CD4-positive, alpha-beta T cell treated with Interleukin-4 for 4 hours (primary cell): Measurements from ENCODE around the gene AP1M2.

Experiments used
- DNase-seq: peaks from one replicate; pipeline ENCODE4 v3.0.0-alpha.2; 2020

The AP1M2 gene

DNA sequence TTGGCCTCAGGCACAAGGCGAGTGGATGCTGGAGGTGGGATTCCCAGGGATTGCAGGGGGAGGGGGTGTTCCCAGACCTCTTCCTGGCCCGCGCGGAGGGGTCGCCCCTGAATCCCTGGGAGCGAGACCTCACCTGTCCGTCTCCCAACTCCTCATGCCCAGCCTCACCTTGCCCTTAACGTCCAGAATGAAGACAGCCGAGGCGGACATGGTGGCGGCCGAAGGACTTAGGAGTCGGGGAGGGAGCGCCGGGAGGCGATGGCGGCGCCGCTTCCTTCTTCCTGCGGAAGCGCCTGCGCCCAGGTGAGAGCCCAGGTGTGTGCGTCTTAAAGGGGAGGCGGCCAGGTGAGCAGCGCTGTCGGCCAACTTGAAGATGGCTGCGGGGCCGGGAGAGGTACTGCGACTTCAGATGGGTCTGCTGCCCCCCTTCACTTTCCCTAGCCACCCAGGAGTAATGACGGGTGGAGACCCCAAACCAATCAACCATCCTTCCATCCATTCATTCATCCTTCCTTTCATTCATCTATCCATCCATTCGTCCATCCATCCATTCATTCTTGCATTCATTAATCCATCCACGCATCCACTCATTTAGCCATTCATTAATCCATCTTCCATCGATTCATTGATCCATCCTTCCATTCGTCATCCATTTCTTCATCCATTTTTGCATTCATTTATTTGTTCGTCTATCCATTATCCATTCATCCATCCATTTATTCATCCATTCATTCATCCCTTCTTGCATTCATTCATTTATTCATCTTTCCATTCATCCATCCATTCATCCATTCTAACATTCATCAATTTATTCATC, at the start of gene AP1M2:
Gene AP1M2 (minus strand): TSS at position 291 of the 817 bp plus-strand sequence. CDS start 81 bp downstream, at position 210.
- DNase-seq, result no peak

DNA sequence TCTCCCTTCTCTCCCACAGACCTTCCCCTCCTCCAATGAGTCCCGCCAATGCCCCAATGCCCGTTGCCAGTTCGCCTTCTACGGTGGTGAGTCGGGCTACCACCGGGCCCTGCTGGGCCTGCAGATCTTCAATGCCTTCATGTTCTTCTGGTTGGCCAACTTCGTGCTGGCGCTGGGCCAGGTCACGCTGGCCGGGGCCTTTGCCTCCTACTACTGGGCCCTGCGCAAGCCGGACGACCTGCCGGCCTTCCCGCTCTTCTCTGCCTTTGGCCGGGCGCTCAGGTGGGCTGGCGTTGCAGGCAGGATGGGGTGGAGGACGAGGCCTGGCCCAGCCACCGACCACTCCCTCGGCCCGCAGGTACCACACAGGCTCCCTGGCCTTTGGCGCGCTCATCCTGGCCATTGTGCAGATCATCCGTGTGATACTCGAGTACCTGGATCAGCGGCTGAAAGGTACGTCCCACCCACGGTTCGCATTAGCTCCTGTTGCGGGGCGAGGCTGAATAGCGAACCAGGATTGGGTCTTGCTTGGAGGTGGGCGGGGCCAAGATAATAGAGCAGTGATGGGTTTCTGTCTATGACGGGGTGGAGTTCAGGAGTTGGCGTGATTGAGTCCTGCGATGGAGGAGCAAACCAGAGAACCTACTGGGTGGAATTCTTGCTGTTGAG, 49.3 kb upstream of the AP1M2 start:
- no peak for DNase-seq

DNA sequence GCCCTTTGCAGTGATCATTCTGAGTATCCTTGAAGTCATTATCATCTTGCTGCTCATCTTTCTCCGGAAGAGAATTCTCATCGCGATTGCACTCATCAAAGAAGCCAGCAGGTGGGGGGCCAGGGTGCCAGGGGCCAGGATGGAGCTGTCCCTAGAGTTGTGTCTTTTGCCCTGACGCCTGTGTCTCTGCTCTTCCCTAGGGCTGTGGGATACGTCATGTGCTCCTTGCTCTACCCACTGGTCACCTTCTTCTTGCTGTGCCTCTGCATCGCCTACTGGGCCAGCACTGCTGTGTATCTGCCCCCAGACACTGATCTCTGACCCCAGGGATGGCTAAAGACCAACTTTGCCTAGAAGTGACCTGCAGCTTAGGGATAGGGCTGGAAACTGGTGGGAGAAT, 47.9 kb upstream of the AP1M2 start:
- no peak for DNase-seq

DNA sequence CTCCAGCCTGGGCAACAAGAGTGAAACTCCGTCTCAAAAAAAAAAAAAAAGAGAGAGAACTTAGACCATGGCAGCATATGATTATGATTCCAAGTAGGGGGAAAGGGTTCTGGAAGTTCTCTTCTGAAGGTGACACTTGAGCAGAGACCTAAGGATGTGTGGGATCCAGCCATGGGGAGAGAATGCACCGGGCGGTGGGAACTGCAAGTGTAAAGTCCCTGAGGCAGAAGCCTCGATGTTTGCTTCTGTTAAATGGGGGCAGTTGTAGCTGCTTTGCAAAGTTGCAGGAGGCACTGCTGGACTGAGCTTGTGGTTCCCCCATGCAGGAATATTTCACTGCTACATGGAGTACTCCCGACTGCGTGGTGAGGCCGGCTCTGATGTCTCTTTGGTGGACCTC, 47.3 kb upstream of the AP1M2 start:
- DNase-seq, result no peak

DNA sequence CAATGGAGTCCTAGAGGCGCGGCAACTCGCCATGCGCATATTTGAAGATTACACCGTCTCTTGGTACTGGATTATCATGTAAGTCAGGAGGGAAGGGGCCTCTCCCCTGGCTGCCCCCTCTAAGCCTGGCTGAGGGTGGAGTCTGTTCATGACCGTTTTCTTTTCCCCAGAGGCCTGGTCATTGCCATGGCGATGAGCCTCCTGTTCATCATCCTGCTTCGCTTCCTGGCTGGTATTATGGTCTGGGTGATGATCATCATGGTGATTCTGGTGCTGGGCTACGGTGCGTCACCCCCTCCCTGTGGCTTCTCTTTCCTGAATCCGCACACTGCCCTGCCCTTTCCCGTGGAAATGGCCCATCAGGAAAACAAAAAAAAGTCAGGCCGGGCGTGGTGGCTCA, 44.8 kb upstream of the AP1M2 start:
- DNase-seq, result no peak

DNA sequence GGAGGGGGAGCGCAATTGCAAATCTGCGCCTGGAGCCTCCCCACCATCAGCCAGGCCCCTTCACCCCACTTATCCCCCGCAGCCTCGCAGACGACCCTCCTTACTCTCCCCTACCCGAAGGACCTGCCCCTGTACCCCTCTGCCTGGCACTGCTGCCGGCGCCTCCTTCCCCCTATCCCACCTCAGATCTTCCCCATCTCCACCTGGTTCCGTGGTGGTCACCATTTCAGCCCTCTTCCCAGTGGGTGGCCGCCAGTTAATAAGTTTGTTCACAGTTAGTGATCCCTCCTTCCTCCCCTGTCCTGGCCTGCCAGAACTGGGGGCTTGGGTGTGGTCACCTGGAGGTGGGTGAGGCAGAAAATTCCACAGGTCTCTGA, 38.6 kb upstream of the AP1M2 start:
- DNase-seq, result no peak

DNA sequence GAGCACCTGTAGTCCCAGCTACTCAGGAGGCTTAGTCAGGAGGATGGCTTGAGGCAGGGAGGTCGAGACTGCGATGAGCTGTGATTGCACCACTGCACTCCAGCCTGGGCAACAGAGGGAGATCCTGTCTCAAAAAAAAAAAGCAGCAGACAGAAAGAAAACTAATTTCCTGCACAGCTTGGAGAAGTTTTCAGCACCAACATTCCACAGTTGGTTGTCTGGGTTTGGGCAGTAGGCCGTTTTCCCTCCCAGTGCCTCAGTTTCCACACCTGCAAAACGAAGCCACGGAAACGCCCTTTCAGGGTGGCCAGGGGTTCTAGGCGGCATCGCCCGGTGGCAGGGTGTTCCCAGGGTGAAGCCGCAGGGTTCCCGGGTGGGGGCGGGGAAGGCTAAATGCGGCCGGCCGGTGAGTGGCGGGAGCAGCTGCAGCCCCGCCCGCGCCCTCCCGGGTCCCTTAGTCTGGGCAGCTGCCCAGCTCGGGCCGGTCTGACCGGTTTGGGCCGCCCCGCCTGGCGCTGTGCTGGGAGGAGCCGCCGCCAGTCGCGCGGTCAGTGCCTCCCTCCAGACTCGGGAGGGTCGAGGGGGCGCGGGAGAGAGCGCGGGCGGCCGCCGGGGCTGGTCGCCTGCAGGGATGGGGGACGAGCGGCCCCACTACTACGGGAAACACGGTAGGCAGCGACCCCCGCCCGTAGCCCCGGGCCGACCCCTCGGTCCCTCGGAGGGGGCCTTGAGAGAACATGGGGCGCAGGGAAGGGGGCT, 38.1 kb upstream of the AP1M2 start, which contains the start of gene SLC44A2:
Gene SLC44A2 (plus strand): TSS at position 551 of the 759 bp plus-strand sequence. CDS start 81 bp downstream, at position 632.
- no peak for DNase-seq

DNA sequence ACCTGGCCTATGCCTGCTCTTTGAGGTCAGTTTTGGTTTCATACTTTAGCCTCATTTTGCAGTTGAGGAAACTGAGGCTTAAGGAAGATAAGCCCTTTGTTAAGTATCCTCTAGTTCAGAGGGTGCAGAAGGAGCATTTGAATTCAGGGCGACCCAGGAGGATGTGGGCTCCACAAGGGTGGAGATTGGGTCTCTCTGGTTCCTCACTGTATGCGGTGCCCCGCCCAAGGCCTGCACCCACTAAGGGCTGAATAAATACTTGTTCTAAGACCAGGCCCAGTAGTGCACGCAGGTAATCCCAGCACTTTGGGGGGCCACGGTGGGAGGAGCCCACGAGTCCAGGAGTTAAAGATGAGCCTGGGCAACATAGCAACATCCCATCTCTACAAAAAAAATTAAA, 37.5 kb upstream of the AP1M2 start:
- DNase-seq, result peak; percentile 33

DNA sequence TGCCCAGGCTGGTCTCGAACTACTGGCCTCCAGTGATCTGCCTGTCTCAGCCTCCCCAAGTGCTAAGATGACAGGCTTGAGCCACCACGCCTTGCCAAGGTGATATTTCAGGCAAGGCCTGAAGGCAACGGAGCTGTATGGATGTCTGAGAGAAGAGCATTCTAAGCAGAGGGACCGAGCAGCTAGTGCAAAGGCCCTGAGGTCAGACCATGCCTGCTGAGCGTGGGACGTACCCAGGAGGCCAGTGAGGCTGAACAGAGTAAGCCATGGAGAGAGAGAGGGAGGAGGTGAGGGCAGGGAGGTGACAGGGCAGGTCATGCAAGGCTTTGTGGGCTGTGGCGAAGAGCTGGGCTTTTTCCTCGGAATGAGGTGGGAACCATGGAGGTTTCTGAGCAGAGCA, 34.9 kb upstream of the AP1M2 start:
- DNase-seq, result no peak

DNA sequence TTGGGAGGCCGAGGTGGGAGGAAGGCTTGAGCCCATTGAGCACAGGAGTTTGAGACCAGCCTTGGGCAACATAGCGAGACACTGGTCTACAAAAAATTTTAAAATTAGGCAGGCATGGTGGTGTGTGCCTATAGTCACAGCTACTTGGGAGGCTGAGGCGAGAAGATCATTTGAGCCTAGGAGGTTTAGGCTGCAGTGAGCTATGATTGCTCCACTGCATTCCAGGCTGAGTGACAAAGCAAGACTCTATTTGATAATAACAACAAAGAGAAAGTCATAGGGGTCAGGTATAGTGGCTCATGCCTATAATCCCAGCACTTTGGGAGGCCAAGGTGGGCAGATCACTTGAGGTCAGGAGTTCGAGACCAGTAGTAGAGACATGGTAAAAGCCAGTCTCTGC, 33.7 kb upstream of the AP1M2 start:
- DNase-seq, result no peak

DNA sequence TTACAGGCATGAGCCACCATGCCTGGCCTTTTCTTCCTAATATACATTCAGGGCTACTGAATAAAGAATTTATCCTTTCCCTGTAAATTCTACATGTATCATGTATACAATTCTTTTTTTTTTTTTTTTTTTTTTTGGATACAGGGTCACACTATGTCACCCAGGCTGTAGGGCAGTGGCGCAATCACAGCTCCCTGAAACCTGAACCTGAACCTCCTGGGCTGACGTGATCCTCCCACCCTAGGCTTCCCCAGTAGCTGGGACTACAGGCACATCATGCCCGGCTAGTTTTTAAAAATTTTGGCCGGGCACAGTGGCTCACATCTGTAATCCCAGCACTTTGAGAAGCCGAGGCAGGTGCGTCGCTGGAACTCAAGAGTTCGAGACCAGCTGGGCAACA, 31.7 kb upstream of the AP1M2 start:
- no peak for DNase-seq

DNA sequence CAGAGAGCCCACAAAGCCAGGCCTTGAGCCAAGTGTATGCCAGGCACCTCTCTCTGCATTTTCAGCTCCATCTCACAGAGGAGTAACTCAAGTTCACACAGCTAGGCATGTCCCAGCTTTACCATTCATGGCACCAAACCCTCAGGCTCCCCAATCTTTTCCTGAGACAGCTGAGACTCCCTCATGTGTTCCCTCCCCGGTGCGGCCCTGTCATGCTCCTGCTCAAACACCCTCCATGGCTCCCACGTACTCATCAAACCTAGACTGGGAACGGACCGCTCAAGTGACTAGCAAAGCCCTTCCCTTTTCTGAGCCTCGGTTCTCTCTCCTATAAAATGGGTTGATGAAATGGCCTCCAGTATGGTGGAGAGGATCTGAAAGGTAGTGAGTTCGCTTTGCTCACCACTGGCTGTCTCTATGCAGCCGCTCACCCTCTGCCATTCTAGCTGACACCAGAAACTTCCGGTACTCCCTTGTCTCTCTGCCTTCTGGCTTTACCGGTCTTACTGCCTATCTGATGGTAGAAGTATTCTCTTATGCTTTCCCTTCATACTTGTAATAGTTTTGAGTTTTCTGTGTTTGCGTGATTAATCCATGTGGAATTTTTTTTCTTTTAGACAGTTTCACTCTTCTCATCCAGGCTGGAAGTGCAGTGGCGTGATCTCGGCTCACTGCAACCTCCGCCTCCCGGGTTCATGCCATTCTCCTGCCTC, 30.5 kb upstream of the AP1M2 start:
- DNase-seq, result no peak

DNA sequence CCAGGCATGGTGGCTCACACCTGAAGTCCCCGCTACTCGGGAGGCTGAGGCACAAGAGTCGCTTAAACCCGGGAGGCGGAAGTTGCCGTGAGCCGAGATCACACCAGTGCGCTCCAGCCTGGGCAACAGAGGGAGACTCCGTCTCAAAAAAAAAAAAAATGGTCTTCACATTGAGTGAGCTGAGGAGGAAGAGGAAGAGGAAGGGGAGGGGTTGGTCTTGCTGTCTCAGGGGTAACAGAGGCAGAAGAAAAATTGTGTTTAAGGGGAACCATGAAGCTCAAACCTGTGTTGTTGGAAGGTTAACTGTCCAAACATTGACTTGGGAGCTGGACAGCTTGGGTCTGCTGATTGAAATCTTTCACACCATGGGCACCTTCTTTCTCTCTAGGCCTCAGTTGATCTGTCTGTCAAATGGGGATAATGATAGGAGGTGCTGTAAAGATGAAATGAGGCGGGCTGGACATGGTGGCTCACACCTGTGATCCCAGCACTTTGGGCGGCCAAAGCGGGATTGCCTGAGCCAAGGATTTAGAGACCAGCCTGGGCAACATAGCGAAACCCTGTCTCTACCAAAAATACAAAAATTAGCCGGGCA, 28.4 kb upstream of the AP1M2 start:
- no peak for DNase-seq

DNA sequence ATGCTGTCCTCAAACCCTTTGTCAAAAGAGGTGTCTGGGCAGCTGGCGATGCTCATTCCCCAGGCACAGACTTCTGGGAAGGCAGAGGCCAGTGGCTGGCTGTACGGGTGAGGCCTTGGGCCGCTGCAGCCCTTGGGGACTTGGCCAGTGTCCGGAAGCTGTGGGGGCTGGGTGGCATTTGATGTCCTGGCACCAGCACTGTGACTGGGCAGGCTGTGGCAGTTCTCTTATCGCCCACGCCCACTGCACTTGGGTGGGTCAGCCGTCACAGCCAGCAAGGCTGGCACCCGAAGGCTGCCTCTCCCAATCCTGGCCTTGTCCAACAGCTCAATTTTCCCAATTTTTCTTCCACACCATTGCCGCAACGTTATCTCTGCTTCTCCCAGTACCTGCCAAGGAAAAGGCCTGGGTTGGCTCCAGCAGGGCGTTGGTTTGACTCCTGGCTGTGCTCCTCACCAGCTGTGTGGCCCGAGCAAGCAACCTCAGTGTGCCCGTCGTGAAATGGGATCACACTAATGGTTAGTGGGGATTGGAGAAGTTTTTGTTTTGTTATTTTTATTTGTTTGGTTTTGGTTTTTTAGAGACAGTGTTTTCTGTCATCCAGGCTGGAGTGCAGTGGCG, 25.5 kb upstream of the AP1M2 start:
- no peak for DNase-seq

DNA sequence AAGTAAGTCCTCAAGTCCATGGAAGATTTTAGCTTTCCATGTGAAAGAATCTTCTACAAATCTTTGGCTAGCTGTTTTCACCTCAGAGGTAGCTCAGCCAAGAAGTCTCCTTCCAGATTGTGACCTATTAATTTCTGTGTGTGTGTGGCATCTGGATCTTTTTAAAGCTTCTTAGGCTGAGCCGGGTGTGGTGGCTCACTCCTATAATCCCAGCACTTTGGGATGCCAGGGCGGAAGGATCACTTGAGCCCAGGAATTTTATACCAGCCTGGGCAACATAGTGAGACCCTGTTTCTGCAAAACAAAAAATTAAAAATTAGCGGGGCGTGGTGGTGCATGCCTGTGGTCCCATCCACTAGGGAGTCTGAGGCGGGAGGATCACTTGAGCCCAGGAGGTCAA, 24.8 kb upstream of the AP1M2 start:
- DNase-seq, result no peak

DNA sequence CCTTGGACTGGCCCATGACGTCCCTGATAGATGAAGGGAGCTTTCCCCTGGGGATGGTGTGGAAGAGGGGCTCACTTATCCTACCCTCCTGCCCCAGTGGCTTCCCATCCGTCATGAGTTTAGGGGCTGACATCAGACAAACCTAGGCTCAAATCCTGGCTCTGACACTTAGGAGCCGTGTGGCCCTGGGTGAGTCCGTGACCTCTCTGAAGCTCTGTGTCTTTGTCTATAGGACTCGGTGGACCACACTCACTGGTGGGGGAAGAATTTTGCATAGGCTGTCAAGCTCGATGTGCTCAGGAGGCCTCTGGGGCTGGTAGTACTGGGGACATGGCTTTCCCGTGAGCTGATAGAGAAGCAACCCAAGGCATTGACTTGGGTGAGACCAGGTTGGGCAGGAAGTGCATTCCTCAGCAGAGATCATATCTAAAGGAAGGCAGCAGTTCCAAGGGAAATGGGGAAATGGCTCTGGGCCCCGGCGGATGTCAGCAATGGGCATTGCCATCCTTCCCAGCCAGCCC, 17.4 kb upstream of the AP1M2 start:
- DNase-seq, result peak; percentile 13

DNA sequence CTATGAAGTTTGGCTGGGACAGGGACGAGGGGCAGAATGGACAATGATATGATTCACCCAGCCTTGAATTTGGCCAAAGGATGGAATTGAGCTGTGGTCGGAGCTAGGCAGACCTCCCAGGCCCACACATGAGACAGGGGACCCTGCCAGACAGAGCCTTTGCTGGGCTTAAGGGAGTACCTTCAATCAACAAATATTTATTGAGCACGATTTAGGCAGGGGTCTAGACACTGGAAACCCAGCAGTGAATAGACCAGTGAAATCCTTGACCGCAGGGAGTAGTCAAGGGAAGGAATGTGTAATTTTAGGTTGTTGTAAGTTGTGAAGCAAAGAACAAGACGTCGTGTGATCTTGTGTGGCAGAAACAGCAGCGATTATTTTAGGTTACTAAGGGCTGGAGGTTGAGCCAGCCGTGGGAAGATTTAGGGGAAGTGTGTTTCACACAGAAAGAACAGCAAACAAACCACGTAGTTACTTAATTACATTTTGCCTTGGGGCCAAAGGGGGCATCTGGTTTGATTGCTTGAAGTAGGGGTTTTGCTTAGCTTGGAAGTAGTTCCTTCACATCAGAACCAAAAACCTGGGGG, 16.9 kb upstream of the AP1M2 start:
- peak; percentile 66 for DNase-seq

DNA sequence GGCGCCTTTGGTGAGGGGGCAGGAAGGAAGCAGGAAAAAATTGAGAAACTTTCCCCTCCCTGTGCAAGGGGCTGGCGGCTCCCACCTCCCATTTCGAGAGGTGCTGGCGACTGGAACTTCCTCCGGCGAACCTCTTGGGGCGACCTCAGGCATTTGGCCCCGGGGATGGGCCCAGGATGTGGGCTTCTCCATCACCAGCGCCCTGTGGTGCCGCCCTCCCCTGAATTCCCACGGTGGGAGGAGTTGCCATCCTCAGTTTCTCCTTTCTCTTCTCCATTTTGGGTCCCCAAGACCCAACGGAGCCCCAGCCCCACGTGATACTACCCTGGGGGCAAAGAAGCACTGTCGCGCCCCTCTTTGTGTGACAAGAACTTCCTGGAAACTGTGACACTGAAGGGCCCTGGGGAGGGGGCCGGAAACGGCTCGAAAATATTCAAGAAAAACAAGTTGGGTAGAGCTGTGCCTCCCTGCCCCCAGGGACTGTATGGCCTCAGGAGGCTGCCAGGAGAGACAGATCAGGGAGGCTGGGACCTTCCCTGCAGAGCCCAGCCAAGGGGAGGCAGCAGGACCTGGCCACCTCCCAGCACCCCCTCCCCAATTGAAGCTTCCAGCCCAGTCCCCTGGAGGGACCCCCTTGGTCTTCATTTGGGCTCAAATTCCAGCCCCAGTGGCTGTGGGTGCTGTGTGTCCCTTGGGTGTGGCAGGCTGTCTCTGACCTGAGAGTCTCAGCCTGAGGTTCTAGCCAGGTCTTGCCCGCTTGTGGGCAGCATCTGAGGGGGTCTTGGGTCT, 16.2 kb upstream of the AP1M2 start:
- DNase-seq, result peak; percentile 89

DNA sequence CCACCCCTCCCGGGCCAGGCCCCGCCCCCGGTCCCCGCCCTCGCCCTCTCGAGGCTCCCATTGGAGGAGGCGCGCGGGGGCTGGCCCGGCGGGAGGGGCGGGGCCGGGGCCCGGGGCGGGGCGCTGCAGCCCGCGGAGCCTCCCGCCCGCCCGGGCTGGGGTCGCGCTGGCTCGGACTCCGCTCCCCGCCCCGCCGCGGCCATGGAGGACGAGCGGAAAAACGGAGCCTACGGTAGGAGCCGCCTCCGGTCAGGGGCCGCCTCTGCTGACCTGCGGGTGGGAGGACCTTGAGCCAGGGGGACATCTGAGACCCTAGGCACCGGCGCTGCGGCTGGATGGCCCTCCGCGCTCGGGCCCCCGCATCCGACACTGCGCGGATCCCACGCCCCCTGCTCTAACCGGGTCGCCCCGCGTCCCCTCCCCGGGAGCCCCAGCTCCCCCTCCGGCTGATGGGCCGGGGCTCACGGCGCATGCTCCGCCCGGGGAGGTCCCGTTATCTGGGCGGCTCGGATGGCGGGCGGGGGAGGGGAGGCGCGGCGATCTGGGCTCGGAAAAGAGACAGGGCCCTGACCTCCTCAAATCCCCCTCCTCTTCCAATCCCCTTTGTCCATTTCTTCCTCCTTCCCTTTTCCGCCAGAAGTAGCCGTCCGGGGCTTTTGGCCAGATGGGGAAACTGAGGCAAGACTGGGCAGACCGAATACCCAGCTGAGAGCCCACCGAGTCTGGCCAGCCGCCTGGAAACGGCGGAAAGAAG, 15.4 kb upstream of the AP1M2 start:
- DNase-seq, result peak; percentile 81

DNA sequence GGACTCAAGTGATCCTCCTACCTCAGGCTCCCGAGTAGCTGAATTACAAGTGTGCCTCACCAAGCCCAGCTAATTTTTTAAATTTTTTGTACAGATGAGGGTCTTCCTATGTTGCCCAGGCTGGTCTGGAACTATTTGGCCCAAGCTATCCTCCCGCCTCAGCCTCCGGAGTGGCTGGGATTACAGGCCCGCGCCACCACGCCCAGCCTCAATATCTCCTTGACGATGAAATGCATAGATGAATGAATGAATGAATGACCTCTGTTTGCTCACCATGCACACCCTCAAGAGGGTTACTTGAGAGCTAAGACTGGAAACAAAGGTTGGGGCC, 14.9 kb upstream of the AP1M2 start:
- no peak for DNase-seq
